HCT116 (cell line): ENCODE results near the gene SSU72. TPM values are rescaled to one million over a fixed set of nuclear protein-coding genes. Genes with fewer than 3 reads are reported as not detected.

Source experiments
- ATAC-seq: fragments of 200-7000 bp; cut with Tn5 transposase; 2 replicates; pipeline ENCODE4 v1.9.1; 2020; ENCODE audit warnings: mild to moderate bottlenecking, moderate library complexity
- BruUV-seq: library from RNA; stranded (reverse); fragments of 400-500 nt; replicated peaks from 2 replicates; lab custom pipeline; 2021; lab: Mats Ljungman, UMichigan
- CTCF ChIA-PET: fragments of 300-600 bp; sonication (Branson Sonifier 250); formaldehyde crosslinking; loops from one replicate; lab custom pipeline; 2021; ENCODE audit warnings: antibody characterized with exemption; lab: Charles Lee
- POLR2A ChIA-PET: fragments of 300-600, 350-600 bp; sonication (Branson Sonifier 250); formaldehyde crosslinking; loops from one replicate; lab custom pipeline; 2021; ENCODE audit warnings: antibody characterized with exemption; lab: Charles Lee
- RAD21 ChIA-PET, 2 experiments: fragments of 300-600 bp; sonication (Branson Sonifier 250); formaldehyde crosslinking; loops; one replicate each; lab custom pipeline; 2023; ENCODE audit warnings: low total read pairs in 2 of 2; ENCODE audit not compliant: uncharacterized antibody in 2 of 2, unreplicated experiment in 2 of 2, low non-redundant PET in 1 of 2; lab: Charles Lee
- DNase-seq: peaks from one replicate; pipeline ENCODE4 v3.0.0-alpha.2; 2010; ENCODE audit warnings: low read depth, low spot score
- H2AFZ ChIP-seq: fragments of 200-600 bp; shearing (Covaris generic), sonication (generic); 2 replicates; pipeline ENCODE4 v1.6.1; 2017; ENCODE audit warnings: low read depth, mixed run types, mixed read lengths, antibody characterized with exemption, low read length; ENCODE audit not compliant: poor library complexity, severe bottlenecking
- H3K27ac ChIP-seq: 2 replicates; pipeline ENCODE4 v1.5.1; 2012; ENCODE audit warnings: low read depth, low read length
- H3K27me3 ChIP-seq: fragments of 200-600 bp; sonication (generic); 2 replicates; pipeline ENCODE4 v1.6.1; 2016; ENCODE audit warnings: mixed run types, low read length, mixed read lengths; ENCODE audit not compliant: insufficient read depth
- H3K36me3 ChIP-seq, 2 experiments: fragments of 200-500 bp in 1 of 2; fragments of 200-600 bp in 1 of 2; sonication (Bioruptor generic) in 1 of 2; sonication (generic) in 1 of 2; 2 replicates each; pipeline versions ENCODE4 v1.5.1 to v1.6.1; 2014 to 2016; ENCODE audit warnings: low read length in 2 of 2, inconsistent platforms in 1 of 2, mixed read lengths in 1 of 2, mixed run types in 1 of 2; ENCODE audit not compliant: insufficient read depth in 2 of 2, control insufficient read depth in 1 of 2
- H3K4me1 ChIP-seq, 2 experiments: fragments of 200-600 bp in 1 of 2; sonication (generic) in 1 of 2; 2 replicates each; pipeline versions ENCODE4 v1.5.1 to v1.6.1; 2012 to 2017; ENCODE audit warnings: low read length in 2 of 2, inconsistent platforms in 1 of 2, mild to moderate bottlenecking in 1 of 2, mixed read lengths in 1 of 2, mixed run types in 1 of 2, moderate library complexity in 1 of 2; ENCODE audit not compliant: insufficient read depth in 2 of 2, control insufficient read depth in 1 of 2
- H3K4me2 ChIP-seq: fragments of 200-600 bp; sonication (generic); 2 replicates; pipeline ENCODE4 v1.6.1; 2017; ENCODE audit warnings: mixed run types, low read length, mixed read lengths
- H3K4me3 ChIP-seq, 2 experiments: fragments of 200-600 bp in 1 of 2; sonication (generic) in 1 of 2; replicated peaks in 1 of 2; 2 replicates each; pipeline ENCODE4 v1.5.1; 2011 to 2016; ENCODE audit warnings: low read length in 2 of 2, control low read depth in 1 of 2, low read depth in 1 of 2, mild to moderate bottlenecking in 1 of 2, mixed read lengths in 1 of 2, mixed run types in 1 of 2
- H3K79me2 ChIP-seq: fragments of 200-600 bp; sonication (generic); 2 replicates; pipeline ENCODE4 v1.6.1; 2017; ENCODE audit warnings: mild to moderate bottlenecking, mixed run types, low read length, moderate library complexity, mixed read lengths; ENCODE audit not compliant: insufficient read depth
- H3K9ac ChIP-seq: fragments of 200-600 bp; sonication (generic); 2 replicates; pipeline ENCODE4 v1.6.1; 2016; ENCODE audit warnings: low read length, mixed read lengths
- H3K9me2 ChIP-seq: fragments of 200-600 bp; sonication (generic), shearing (Covaris generic); 2 replicates; pipeline ENCODE4 v1.6.1; 2017; ENCODE audit warnings: mixed run types, mild to moderate bottlenecking, moderate library complexity; ENCODE audit not compliant: insufficient read depth
- H3K9me3 ChIP-seq, 2 experiments: fragments of 200-500 bp in 1 of 2; fragments of 200-600 bp in 1 of 2; sonication (Bioruptor generic) in 1 of 2; sonication (generic) in 1 of 2; 2 replicates each; pipeline ENCODE4 v1.6.1; 2014 to 2017; ENCODE audit warnings: low read length in 2 of 2, mixed read lengths in 2 of 2, inconsistent platforms in 1 of 2, low read depth in 1 of 2, mild to moderate bottlenecking in 1 of 2, mixed run types in 1 of 2, moderate library complexity in 1 of 2; ENCODE audit not compliant: control insufficient read depth in 1 of 2, insufficient read depth in 1 of 2
- H4K20me1 ChIP-seq: fragments of 200-600 bp; sonication (generic), shearing (Covaris generic); 2 replicates; pipeline ENCODE4 v1.6.1; 2017; ENCODE audit warnings: mixed run types, mild to moderate bottlenecking, moderate library complexity; ENCODE audit not compliant: insufficient read depth
- CEBPB ChIP-seq: IDR thresholded peaks from 2 replicates; pipeline ENCODE4 v1.6.1; 2012; ENCODE audit warnings: low read depth
- EGR1 ChIP-seq: IDR thresholded peaks from 2 replicates; pipeline ENCODE4 v1.6.1; 2012; ENCODE audit warnings: low read depth
- POLR2A ChIP-seq: IDR thresholded peaks from 2 replicates; pipeline ENCODE4 v1.7.0; 2011; ENCODE audit warnings: borderline replicate concordance; ENCODE audit not compliant: insufficient read depth, insufficient read length; ENCODE audit errors: extremely low read depth
- POLR2AphosphoS5 ChIP-seq: IDR thresholded peaks from 2 replicates; pipeline ENCODE4 v1.6.1; 2011; ENCODE audit warnings: mild to moderate bottlenecking, low read depth, low read length, moderate library complexity
- SIN3A ChIP-seq: IDR thresholded peaks from 2 replicates; pipeline ENCODE4 v1.6.1; 2012; ENCODE audit warnings: low read depth
- SP1 ChIP-seq: IDR thresholded peaks from 2 replicates; pipeline ENCODE4 v1.6.1; 2012; ENCODE audit warnings: low read depth
- ZFX ChIP-seq: fragments of 450-650 bp; IDR thresholded peaks from 2 replicates; pipeline ENCODE4 v1.6.1; 2017
- intact Hi-C: fragments of 100-400 bp; cut with micrococcal nuclease; formaldehyde crosslinking; loops from 2 replicates; pipeline ENCODE4 v1.10.0; 2022
- total RNA-seq: library from RNA; stranded (reverse); gene quantifications from one replicate; pipeline ENCODE4 v1.2.1, GENCODE V29; 2021; ENCODE audit not compliant: unreplicated experiment
- TF ChIP-seq, protein P1 (sequence below): IDR thresholded peaks from 2 replicates; pipeline ENCODE4 v1.6.1; 2012
- TF ChIP-seq, protein P2 (sequence below): IDR thresholded peaks from 2 replicates; pipeline ENCODE4 v1.6.1; 2012

The SSU72 gene
- total RNA-seq, 1 experiment from 2014 or later: 134 TPM

DNA sequence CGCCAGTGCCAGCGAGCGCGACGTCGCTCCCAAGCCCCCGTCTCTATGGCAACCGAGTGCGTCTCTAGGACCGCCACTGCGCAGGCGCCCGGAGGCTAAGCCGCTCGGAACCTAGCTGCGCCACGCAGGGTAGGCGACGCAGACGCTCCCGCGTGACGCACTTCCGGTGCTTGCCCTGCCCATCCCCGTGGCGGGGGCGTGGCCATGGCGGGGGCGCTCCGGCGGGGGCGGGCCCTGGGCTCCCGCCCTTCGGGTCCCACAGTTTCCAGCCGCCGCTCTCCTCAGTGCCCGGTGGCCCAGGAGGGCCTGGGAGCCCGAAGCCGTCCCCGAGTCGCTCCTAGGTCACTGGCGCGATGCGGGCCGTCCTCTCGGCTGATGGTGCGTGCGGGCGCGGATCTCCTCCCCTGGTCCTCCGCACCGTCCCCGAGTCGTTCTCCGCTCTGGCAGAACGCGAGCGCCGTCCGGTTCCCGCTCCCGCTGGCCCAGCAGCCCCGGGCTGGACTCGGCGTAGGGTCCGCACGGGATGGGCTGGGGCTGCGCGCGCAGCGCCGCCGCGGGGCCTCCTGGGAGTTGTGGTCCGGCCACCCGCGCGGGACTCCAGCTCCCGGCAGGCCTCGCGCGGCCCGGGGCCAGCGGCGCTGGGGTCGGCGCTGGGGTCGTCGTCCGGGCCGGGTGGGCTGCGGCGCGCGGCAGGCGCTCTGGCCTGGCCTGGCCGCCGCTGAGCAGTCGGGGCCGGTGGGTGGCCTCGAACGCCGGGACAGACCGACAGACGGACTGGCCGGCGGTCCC lies 40.8 kb upstream of the SSU72 start, which contains the start of gene MIB2:
Gene MIB2 (plus strand): TSS at position 245 of the 789 bp plus-strand sequence. CDS start 7,953 bp downstream, outside the sequence.
- Histone ChIP-seq H3K4me1 (peaks cover 11 to 29% of the 10 kb centered on the region in 2 experiments; a peak in 3 of 4 replicates), H4K20me1 (0 out of 2 replicates have a peak, but pooled peaks cover 3% of the 10 kb centered on the region), H3K9ac (peak within 1 kb of the TSS; percentile 90), H3K4me2 (peak within 1 kb of the TSS; percentile 97), H3K79me2 (peaks cover 9% of the 10 kb centered on the region; the same call in 1 of the 2 replicates), H3K27ac (peak within 1 kb of the TSS; percentile 100), H3K36me3 (peaks cover 0 to 3% of the 10 kb centered on the region in 2 experiments; a peak in 1 of 4 replicates), H3K9me2 (no peaks in the 10 kb centered on the region), H3K9me3 (no peaks in the 10 kb centered on the region), H3K4me3 (peak within 1 kb of the TSS; percentile 85 to 86), H2AFZ (no peak within 1 kb of the TSS), H3K27me3 (no peaks in the 10 kb centered on the region)
- CTCF ChIA-PET: interaction anchor here (1.0 kb wide), 1 partner anchor 13 kb away, joined by 6 read pairs; no protein-coding TSS in a partner anchor
- peak; percentile 86 for ATAC-seq
- intact Hi-C loops: loop anchor here (10.0 kb wide), 1 partner anchor 271 kb away; the partner anchor contains the start of gene DVL1
- peak; percentile 77 for TF ChIP-seq POLR2AphosphoS5
- no peak; the same call in 1 of the 2 replicates for TF ChIP-seq SP1
- TF ChIP-seq, protein P1, sequence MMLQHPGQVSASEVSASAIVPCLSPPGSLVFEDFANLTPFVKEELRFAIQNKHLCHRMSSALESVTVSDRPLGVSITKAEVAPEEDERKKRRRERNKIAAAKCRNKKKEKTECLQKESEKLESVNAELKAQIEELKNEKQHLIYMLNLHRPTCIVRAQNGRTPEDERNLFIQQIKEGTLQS: no peak
- no peak for TF ChIP-seq CEBPB
- TF ChIP-seq ZFX: peak; percentile 74; the same call in 1 of the 2 replicates
- TF ChIP-seq POLR2A: peak; percentile 66
- TF ChIP-seq EGR1: peak; percentile 99
- TF ChIP-seq, protein P2, sequence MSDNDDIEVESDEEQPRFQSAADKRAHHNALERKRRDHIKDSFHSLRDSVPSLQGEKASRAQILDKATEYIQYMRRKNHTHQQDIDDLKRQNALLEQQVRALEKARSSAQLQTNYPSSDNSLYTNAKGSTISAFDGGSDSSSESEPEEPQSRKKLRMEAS: peak; percentile 72; the same call in 1 of the 2 replicates
- TF ChIP-seq SIN3A: no peak; the same call in 1 of the 2 replicates
- RAD21 ChIA-PET: interaction anchor here in 1 of 2 experiments (1.1 kb wide), 1 partner anchor 13 kb away, joined by 4 read pairs; no protein-coding TSS in a partner anchor
- POLR2A ChIA-PET: interaction anchor here (0.8 to 3.3 kb wide), 5 partner anchors 11 to 293 kb away, joined by 3 to 15 read pairs (median 5); no protein-coding TSS in a partner anchor
- no TSS peak for BruUV-seq
- peak; percentile 95 for DNase-seq
